Measurements from ENCODE around the gene SLC35D2.

GRCh38 chr9:96323169-96323568 lies 60.3 kb downstream of the SLC35D2 start:
- TF ChIP-seq SIN3A (IDR thresholded peaks at IDR 0.05; ENCODE audit: low read depth) (no peak), RAD21 (IDR thresholded peaks at IDR 0.05; ENCODE audit: low read depth) (no peak), POLR2A (IDR thresholded peaks at IDR 0.05; ENCODE audit: borderline replicate concordance, extremely low read depth, insufficient read depth, insufficient read length) (no peak), EGR1 (IDR thresholded peaks at IDR 0.05; ENCODE audit: low read depth) (no peak), CTCF (IDR thresholded peaks at IDR 0.05 in 2 of 3, conservative IDR thresholded peaks at IDR 0.05 in 1 of 3; ENCODE audit: borderline replicate concordance in 1 of 3, insufficient read depth in 1 of 3, low read depth in 2 of 3, low read length in 2 of 3) (no peak), YY1 (IDR thresholded peaks at IDR 0.05; ENCODE audit: extremely low read depth, insufficient replicate concordance, low read depth, low read length) (no peak), JUND (IDR thresholded peaks at IDR 0.05) (no peak), FOSL1 (IDR thresholded peaks at IDR 0.05; ENCODE audit: low read depth) (no peak), POLR2AphosphoS5 (IDR thresholded peaks at IDR 0.05; ENCODE audit: low read depth, low read length) (no peak)
